ENCODE measurements around the gene CWC15. TPM values are rescaled to one million over a fixed set of nuclear protein-coding genes. Genes with fewer than 3 reads are reported as not detected.

CWC15 gene
- total RNA-seq, 4 donors from 2014 or later, result 22.9 to 40.3 (median 27.0) TPM

GRCh38 chr11:94928117-94928990 lies 45.0 kb downstream of the CWC15 start:
- 96% methylated on average over 1 of the region's 1 CpG for WGBS

GRCh38 chr11:94926698-94927237 lies 46.6 kb downstream of the CWC15 start:
- H3K4me3 ChIP-seq, result no peak overlapping the region
- peaks cover 36 to 50% (median 49%) of the 10 kb centered on the region in 4 donors for H3K4me1 ChIP-seq
- no peaks in the 10 kb centered on the region for H3K9me3 ChIP-seq
- WGBS, result under 1% methylated on average over 6 of the region's 6 CpGs
- no peaks in the 10 kb centered on the region for H3K27me3 ChIP-seq
- DNase-seq (ENCODE audit: extremely low spot score), result no peak
- intact Hi-C loops (cut with DNase I), result no loop called here
- TF ChIP-seq POLR2AphosphoS5 (IDR thresholded peaks at IDR 0.05), result peak; percentile 55 to 57
- TF ChIP-seq EP300 (IDR thresholded peaks at IDR 0.05), result no peak
- no peaks in the 10 kb centered on the region for H3K36me3 ChIP-seq
- peak overlapping the region; percentile 69 to 76 (median 72) for H3K27ac ChIP-seq (replicated peaks in 1 of 4)

More at GRCh38 chr11:94928117-94928990, 45.0 kb downstream of the CWC15 start:
- TF ChIP-seq EP300 (IDR thresholded peaks at IDR 0.05) (no peak), POLR2A (IDR thresholded peaks at IDR 0.05; ENCODE audit: low read depth) (no peak), CTCF (IDR thresholded peaks at IDR 0.05) (no peak), POLR2AphosphoS5 (IDR thresholded peaks at IDR 0.05) (no peak)
- DNase-seq (ENCODE audit: extremely low spot score), result no peak
- no peaks in the 10 kb centered on the region for H3K9me3 ChIP-seq
- H3K27me3 ChIP-seq, result no peaks in the 10 kb centered on the region
- peak overlapping the region; percentile 69 to 76 (median 72) for H3K27ac ChIP-seq (replicated peaks in 1 of 4)
- H3K36me3 ChIP-seq, result no peaks in the 10 kb centered on the region
- intact Hi-C loops (cut with DNase I), result no loop called here
- no peak overlapping the region for H3K4me3 ChIP-seq
- H3K4me1 ChIP-seq, result peaks cover 42 to 58% (median 56%) of the 10 kb centered on the region in 4 donors

- Histone ChIP-seq H3K9me3 (no peaks in the 10 kb centered on the region), H3K4me1 (peaks cover 36 to 50% (median 49%) of the 10 kb centered on the region in 4 donors), H3K27ac (replicated peaks in 1 of 4) (peak overlapping the region; percentile 69 to 76 (median 72)), H3K36me3 (no peaks in the 10 kb centered on the region), H3K4me3 (no peak overlapping the region), H3K27me3 (no peaks in the 10 kb centered on the region)
- DNase-seq (ENCODE audit: extremely low spot score), result no peak
- intact Hi-C loops (cut with DNase I), result no loop called here
- TF ChIP-seq EP300 (IDR thresholded peaks at IDR 0.05), result no peak
- no peak for TF ChIP-seq CTCF (IDR thresholded peaks at IDR 0.05)
- no peak for TF ChIP-seq POLR2AphosphoS5 (IDR thresholded peaks at IDR 0.05)
- TF ChIP-seq POLR2A (IDR thresholded peaks at IDR 0.05; ENCODE audit: low read depth), result no peak
Measured at GRCh38 chr11:94926271-94926625, 47.1 kb downstream of the CWC15 start.

GRCh38 chr11:94925422-94926270 lies 47.7 kb downstream of the CWC15 start:
- intact Hi-C loops (cut with DNase I), result no loop called here
- 70% methylated on average over 7 of the region's 7 CpGs for WGBS
- H3K4me1 ChIP-seq, result peaks cover 36 to 50% (median 49%) of the 10 kb centered on the region in 4 donors
- TF ChIP-seq POLR2AphosphoS5 (IDR thresholded peaks at IDR 0.05) (no peak), EP300 (IDR thresholded peaks at IDR 0.05) (no peak), POLR2A (IDR thresholded peaks at IDR 0.05; ENCODE audit: low read depth) (no peak), CTCF (IDR thresholded peaks at IDR 0.05) (no peak)
- DNase-seq (ENCODE audit: extremely low spot score), result no peak
- H3K27me3 ChIP-seq, result no peaks in the 10 kb centered on the region
- peak overlapping the region; percentile 69 to 76 (median 72) for H3K27ac ChIP-seq (replicated peaks in 1 of 4)
- H3K4me3 ChIP-seq, result no peak overlapping the region
- H3K36me3 ChIP-seq, result no peaks in the 10 kb centered on the region
- no peaks in the 10 kb centered on the region for H3K9me3 ChIP-seq

- 40% methylated on average over 5 of the region's 5 CpGs for WGBS
- TF ChIP-seq POLR2A (IDR thresholded peaks at IDR 0.05; ENCODE audit: low read depth) (no peak), EP300 (IDR thresholded peaks at IDR 0.05) (no peak), POLR2AphosphoS5 (IDR thresholded peaks at IDR 0.05) (no peak), CTCF (IDR thresholded peaks at IDR 0.05) (no peak)
- Histone ChIP-seq H3K36me3 (no peaks in the 10 kb centered on the region), H3K27me3 (no peaks in the 10 kb centered on the region), H3K4me3 (no peak overlapping the region), H3K4me1 (peaks cover 36 to 50% (median 49%) of the 10 kb centered on the region in 4 donors), H3K9me3 (no peaks in the 10 kb centered on the region), H3K27ac (replicated peaks in 1 of 4) (peak overlapping the region; percentile 4 to 76 (median 72))
- no peak for DNase-seq (ENCODE audit: extremely low spot score)
- intact Hi-C loops (cut with DNase I), result no loop called here
Measured at GRCh38 chr11:94924612-94925011, 48.7 kb downstream of the CWC15 start.
